ENCODE data around the gene PPP2R2C. TPM values are rescaled to one million over a fixed set of nuclear protein-coding genes. Genes with fewer than 3 reads are reported as not detected.

PPP2R2C gene
- total and polyA plus RNA-seq, 9 of the 15 experiments (the other 6 are each of a cell fraction or from before 2014, with no cell fraction given): 0.04 to 0.06 TPM; not detected in 7

DNA sequence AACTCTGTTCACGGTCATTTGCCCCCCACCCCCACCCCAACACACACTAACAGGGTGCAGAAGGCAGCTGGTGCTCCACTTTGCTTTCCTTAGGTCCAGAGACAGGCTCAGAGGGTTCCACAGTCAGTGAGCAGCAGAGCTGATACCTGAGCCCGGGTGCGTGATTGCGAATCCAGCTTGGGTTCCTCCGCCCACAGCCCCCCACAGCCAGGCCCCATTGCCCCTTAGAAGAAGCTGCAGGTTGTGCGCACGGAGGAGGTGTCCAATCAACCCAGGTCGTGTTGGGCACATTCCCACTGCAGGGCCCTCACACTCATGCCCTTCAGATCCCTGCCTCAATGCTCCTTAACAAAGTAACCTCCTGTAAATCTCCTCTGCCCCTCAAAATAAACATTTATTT is 117.8 kb downstream of the PPP2R2C start:
- Histone ChIP-seq H3K27ac (ENCODE audit: extremely low read depth, low read depth, low read length) (no peak overlapping the region), H3K4me2 (ENCODE audit: insufficient read depth, low read length) (no peak overlapping the region), H4K20me1 (replicated peaks; ENCODE audit: control insufficient read depth, insufficient read depth, low read length) (no peaks in the 10 kb centered on the region), H3K79me2 (ENCODE audit: control insufficient read depth, insufficient read depth, low read length) (no peaks in the 10 kb centered on the region), H3K36me3 (ENCODE audit: control insufficient read depth, insufficient read depth, low read length) (no peaks in the 10 kb centered on the region), H3K9me1 (ENCODE audit: control insufficient read depth, insufficient read depth, low read length) (no peaks in the 10 kb centered on the region), H3K9me3 (replicated peaks; ENCODE audit: control insufficient read depth, insufficient read depth, low read depth, low read length) (no peaks in the 10 kb centered on the region), H2AFZ (ENCODE audit: low read depth, low read length) (no peak overlapping the region), H3K4me3 (no peak overlapping the region), H3K27me3 (ENCODE audit: control insufficient read depth in 2 of 2, insufficient read depth in 2 of 2, low read length in 2 of 2) (peaks cover 0 to 23% of the 10 kb centered on the region in 2 experiments; a peak in 3 of 5 replicates), H3K4me1 (replicated peaks in 1 of 2; ENCODE audit: control insufficient read depth in 2 of 2, insufficient read depth in 2 of 2, low read length in 2 of 2) (no peaks in the 10 kb centered on the region; a peak in 1 of 5 replicates), H3K9ac (ENCODE audit: insufficient read depth in 1 of 2, low read depth in 2 of 2, low read length in 2 of 2) (no peak overlapping the region)
- ATAC-seq (no peak), DNase-seq (ENCODE audit: extremely low read depth in 1 of 4, low spot score in 3 of 4) (no peak), FAIRE-seq (no peak)
- CTCF ChIA-PET (ENCODE audit: low intra/inter-chr PET ratio): no interaction called here
- no TSS peak for BruUV-seq (replicated peaks)
- WGBS (ENCODE audit: insufficient coverage, low coverage, missing lambda C conversion rate): 3% methylated on average over 8 of the region's 8 CpGs
- POLR2A ChIA-PET: interaction anchor here (0.6 to 1.0 kb wide), 2 partner anchors 11 to 19 kb away, joined by 3 to 5 read pairs; no protein-coding TSS in a partner anchor
- in situ Hi-C loops (cut with MboI) (no loop called here), intact Hi-C loops (cut with micrococcal nuclease) (no loop called here)
- TF ChIP-seq, protein P1, sequence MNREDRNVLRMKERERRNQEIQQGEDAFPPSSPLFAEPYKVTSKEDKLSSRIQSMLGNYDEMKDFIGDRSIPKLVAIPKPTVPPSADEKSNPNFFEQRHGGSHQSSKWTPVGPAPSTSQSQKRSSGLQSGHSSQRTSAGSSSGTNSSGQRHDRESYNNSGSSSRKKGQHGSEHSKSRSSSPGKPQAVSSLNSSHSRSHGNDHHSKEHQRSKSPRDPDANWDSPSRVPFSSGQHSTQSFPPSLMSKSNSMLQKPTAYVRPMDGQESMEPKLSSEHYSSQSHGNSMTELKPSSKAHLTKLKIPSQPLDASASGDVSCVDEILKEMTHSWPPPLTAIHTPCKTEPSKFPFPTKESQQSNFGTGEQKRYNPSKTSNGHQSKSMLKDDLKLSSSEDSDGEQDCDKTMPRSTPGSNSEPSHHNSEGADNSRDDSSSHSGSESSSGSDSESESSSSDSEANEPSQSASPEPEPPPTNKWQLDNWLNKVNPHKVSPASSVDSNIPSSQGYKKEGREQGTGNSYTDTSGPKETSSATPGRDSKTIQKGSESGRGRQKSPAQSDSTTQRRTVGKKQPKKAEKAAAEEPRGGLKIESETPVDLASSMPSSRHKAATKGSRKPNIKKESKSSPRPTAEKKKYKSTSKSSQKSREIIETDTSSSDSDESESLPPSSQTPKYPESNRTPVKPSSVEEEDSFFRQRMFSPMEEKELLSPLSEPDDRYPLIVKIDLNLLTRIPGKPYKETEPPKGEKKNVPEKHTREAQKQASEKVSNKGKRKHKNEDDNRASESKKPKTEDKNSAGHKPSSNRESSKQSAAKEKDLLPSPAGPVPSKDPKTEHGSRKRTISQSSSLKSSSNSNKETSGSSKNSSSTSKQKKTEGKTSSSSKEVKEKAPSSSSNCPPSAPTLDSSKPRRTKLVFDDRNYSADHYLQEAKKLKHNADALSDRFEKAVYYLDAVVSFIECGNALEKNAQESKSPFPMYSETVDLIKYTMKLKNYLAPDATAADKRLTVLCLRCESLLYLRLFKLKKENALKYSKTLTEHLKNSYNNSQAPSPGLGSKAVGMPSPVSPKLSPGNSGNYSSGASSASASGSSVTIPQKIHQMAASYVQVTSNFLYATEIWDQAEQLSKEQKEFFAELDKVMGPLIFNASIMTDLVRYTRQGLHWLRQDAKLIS (CRISPR knock-in tag; IDR thresholded peaks at IDR 0.05): no peak
- TF ChIP-seq, protein P2, sequence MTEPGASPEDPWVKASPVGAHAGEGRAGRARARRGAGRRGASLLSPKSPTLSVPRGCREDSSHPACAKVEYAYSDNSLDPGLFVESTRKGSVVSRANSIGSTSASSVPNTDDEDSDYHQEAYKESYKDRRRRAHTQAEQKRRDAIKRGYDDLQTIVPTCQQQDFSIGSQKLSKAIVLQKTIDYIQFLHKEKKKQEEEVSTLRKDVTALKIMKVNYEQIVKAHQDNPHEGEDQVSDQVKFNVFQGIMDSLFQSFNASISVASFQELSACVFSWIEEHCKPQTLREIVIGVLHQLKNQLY (CRISPR knock-in tag; conservative IDR thresholded peaks at IDR 0.05): no peak
- no peak for TF ChIP-seq SMARCB1 (IDR thresholded peaks at IDR 0.05; ENCODE audit: insufficient read length, low read depth)
- no peak for TF ChIP-seq HNRNPUL1 (IDR thresholded peaks at IDR 0.05; ENCODE audit: low read length)
- TF ChIP-seq, protein P3, sequence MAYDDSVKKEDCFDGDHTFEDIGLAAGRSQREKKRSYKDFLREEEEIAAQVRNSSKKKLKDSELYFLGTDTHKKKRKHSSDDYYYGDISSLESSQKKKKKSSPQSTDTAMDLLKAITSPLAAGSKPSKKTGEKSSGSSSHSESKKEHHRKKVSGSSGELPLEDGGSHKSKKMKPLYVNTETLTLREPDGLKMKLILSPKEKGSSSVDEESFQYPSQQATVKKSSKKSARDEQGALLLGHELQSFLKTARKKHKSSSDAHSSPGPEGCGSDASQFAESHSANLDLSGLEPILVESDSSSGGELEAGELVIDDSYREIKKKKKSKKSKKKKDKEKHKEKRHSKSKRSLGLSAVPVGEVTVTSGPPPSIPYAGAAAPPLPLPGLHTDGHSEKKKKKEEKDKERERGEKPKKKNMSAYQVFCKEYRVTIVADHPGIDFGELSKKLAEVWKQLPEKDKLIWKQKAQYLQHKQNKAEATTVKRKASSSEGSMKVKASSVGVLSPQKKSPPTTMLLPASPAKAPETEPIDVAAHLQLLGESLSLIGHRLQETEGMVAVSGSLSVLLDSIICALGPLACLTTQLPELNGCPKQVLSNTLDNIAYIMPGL (CRISPR knock-in tag; IDR thresholded peaks at IDR 0.05): no peak
- no peak for TF ChIP-seq MEF2A (IDR thresholded peaks at IDR 0.05; ENCODE audit: control insufficient read depth, low read depth, low read length)
- no peak for TF ChIP-seq SIN3B (IDR thresholded peaks at IDR 0.05; ENCODE audit: low read depth)
